Keratinocyte (primary cell): Measurements from ENCODE around the gene ARHGAP18. TPM values are rescaled to one million over a fixed set of nuclear protein-coding genes. Genes with fewer than 3 reads are reported as not detected.

Source experiments
- DNase-seq: peaks from one replicate; pipeline ENCODE4 v3.0.0-alpha.2; 2011; ENCODE audit warnings: low read depth, missing footprints, low spot score
- FAIRE-seq: peaks from 2 replicates; lab custom pipeline; 2011; peaks lifted over from hg19 to GRCh38; lab: Jason Lieb, UNC
- H2AFZ ChIP-seq: 2 replicates; pipeline ENCODE4 v1.6.0; 2012; ENCODE audit warnings: low read length, control low read depth, inconsistent platforms; ENCODE audit not compliant: control insufficient read depth
- H3K27ac ChIP-seq: 2 replicates; pipeline ENCODE4 v1.5.1; 2011; ENCODE audit warnings: low read length; ENCODE audit not compliant: control insufficient read depth, insufficient read depth
- H3K27me3 ChIP-seq: 3 replicates; pipeline ENCODE4 v1.6.0; 2011; ENCODE audit warnings: low read length; ENCODE audit not compliant: control insufficient read depth, insufficient read depth; ENCODE audit errors: extremely low read depth
- H3K36me3 ChIP-seq, 2 experiments: 2 replicates in 1 of 2; 3 replicates in 1 of 2; pipeline ENCODE4 v1.5.1; 2011; ENCODE audit warnings: low read length in 2 of 2, mild to moderate bottlenecking in 1 of 2; ENCODE audit not compliant: control insufficient read depth in 2 of 2, insufficient read depth in 2 of 2; ENCODE audit errors: extremely low read depth in 1 of 2
- H3K4me1 ChIP-seq: 3 replicates; pipeline ENCODE4 v1.5.1; 2011; ENCODE audit warnings: low read length; ENCODE audit not compliant: control insufficient read depth, insufficient read depth; ENCODE audit errors: extremely low read depth
- H3K4me2 ChIP-seq: 3 replicates; pipeline ENCODE4 v1.6.0; 2011; ENCODE audit warnings: low read depth, low read length; ENCODE audit not compliant: control insufficient read depth, insufficient read depth; ENCODE audit errors: extremely low read depth
- H3K4me3 ChIP-seq, 3 experiments: fragments of 200-600 bp in 1 of 3; sonication (generic) in 1 of 3; 2 replicates in 2 of 3; 3 replicates in 1 of 3; pipeline ENCODE4 v1.5.1; 2011 to 2016; ENCODE audit warnings: low read length in 3 of 3, mild to moderate bottlenecking in 3 of 3, control low read depth in 2 of 3, inconsistent platforms in 1 of 3, low read depth in 1 of 3, mixed read lengths in 1 of 3, mixed run types in 1 of 3, moderate library complexity in 1 of 3; ENCODE audit not compliant: control insufficient read depth in 2 of 3, insufficient read depth in 2 of 3; ENCODE audit errors: extremely low read depth in 1 of 3
- H3K79me2 ChIP-seq: 2 replicates; pipeline ENCODE4 v1.6.0; 2012; ENCODE audit warnings: low read length; ENCODE audit not compliant: control insufficient read depth, insufficient read depth
- H3K9ac ChIP-seq: 3 replicates; pipeline ENCODE4 v1.6.0; 2011; ENCODE audit warnings: low read length; ENCODE audit not compliant: control insufficient read depth, insufficient read depth; ENCODE audit errors: extremely low read depth
- H3K9me1 ChIP-seq: 3 replicates; pipeline ENCODE4 v1.6.0; 2011; ENCODE audit warnings: low read length; ENCODE audit not compliant: control insufficient read depth, insufficient read depth; ENCODE audit errors: extremely low read depth
- H3K9me3 ChIP-seq: 2 replicates; pipeline ENCODE4 v1.5.1; 2012; ENCODE audit warnings: low read depth, low read length; ENCODE audit not compliant: control insufficient read depth
- H4K20me1 ChIP-seq: 3 replicates; pipeline ENCODE4 v1.6.0; 2011; ENCODE audit warnings: low read length; ENCODE audit not compliant: control insufficient read depth, insufficient read depth; ENCODE audit errors: extremely low read depth
- CTCF ChIP-seq, 3 experiments: IDR thresholded peaks in 1 of 3; conservative IDR thresholded peaks in 1 of 3; optimal IDR thresholded peaks in 1 of 3; 2 replicates in 2 of 3; 3 replicates in 1 of 3; pipeline versions ENCODE3 to v1.5.1; 2011; ENCODE audit warnings: low read length in 3 of 3, mild to moderate bottlenecking in 3 of 3, moderate library complexity in 2 of 3, control low read depth in 1 of 3, inconsistent platforms in 1 of 3; ENCODE audit not compliant: insufficient read depth in 2 of 3; ENCODE audit errors: extremely low read depth in 1 of 3
- EZH2 ChIP-seq: IDR thresholded peaks from one replicate; pipeline ENCODE4 v1.6.1; 2012; ENCODE audit warnings: inconsistent platforms, mild to moderate bottlenecking, low read length, moderate library complexity
- dilution Hi-C: fragments of 300-500 bp; cut with MboI; formaldehyde crosslinking; loops from one replicate; pipeline ENCODE4 v1.7.0; 2020; ENCODE audit warnings: low sequenced_read_pairs; ENCODE audit not compliant: extremely low pct_ligation_motif_present
- polyA plus RNA-seq, 5 experiments: library from polyadenylated mRNA; depleted of rRNA in 3 of 5; stranded (reverse) in 3 of 5; stranded (forward) in 1 of 5; unstranded in 1 of 5; fragments of >200 nt; gene quantifications; 1 replicate in 1 of 5; 2 replicates in 3 of 5; 3 replicates in 1 of 5; pipeline versions ENCODE4 v1.2.1 to v1.2.3, GENCODE V29; 2011 to 2012; ENCODE audit warnings: missing spikeins in 2 of 5, low read depth in 1 of 5, low replicate concordance in 1 of 5

Gene ARHGAP18
- polyA plus RNA-seq, 1 donor (not counting 4 experiments of a cell fraction or from before 2014, with no cell fraction given): 17.7 TPM

DNA sequence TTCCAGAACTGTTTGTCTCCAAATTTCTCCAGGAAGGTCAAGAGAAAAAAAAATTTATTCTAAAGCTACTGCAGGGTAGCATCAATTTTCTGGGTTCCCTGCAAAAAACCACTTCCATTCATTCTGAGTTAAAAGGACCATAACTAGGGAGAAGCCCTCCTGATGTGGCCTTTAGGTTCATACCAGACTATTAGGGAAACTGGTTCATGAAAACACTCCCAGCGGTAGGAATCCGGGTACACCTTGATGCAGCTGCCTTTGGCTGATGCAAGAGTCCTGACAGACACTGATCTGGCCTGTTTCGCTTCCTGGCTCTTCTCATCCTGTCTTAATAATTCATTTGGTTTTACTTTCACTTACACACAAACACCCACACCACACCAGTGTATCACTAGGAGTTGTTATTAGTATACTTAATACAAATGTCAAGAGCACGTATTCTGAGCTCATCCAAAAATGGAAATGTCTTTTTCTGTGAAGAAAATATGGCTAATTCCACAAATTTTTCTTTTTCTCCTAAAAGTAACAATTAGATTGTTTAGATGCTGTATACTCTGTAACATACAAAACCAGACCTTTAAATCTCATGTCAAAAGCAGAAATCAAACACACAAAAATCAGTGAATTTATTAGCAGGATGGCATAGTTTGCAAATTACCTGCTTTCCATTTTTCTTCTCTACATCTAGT, 38.4 kb upstream of the ARHGAP18 start:
- TF ChIP-seq CTCF (optimal IDR thresholded peaks at IDR 0.05 in 1 of 3, IDR thresholded peaks at IDR 0.05 in 1 of 3, conservative IDR thresholded peaks at IDR 0.05 in 1 of 3; ENCODE audit: extremely low read depth in 1 of 3, insufficient read depth in 2 of 3, low read length in 3 of 3) (peak; percentile 60 to 67 (median 62)), EZH2 (no peak)
- DNase-seq: peak; percentile 58
- H3K9me1 ChIP-seq: no peaks in the 10 kb centered on the region
- H3K27me3 ChIP-seq: no peaks in the 10 kb centered on the region
- H2AFZ ChIP-seq: no peak overlapping the region
- peaks cover 42% of the 10 kb centered on the region for H3K4me1 ChIP-seq
- H3K9ac ChIP-seq: peak overlapping the region; percentile 18
- no peaks in the 10 kb centered on the region for H3K36me3 ChIP-seq
- FAIRE-seq: peak; percentile 94
- dilution Hi-C loops: no loop called here
- H3K9me3 ChIP-seq: no peaks in the 10 kb centered on the region
- H3K4me3 ChIP-seq: no peak overlapping the region
- no peaks in the 10 kb centered on the region for H4K20me1 ChIP-seq
- H3K4me2 ChIP-seq: peak overlapping the region; percentile 76
- H3K27ac ChIP-seq: peak overlapping the region; percentile 88
- no peaks in the 10 kb centered on the region for H3K79me2 ChIP-seq

DNA sequence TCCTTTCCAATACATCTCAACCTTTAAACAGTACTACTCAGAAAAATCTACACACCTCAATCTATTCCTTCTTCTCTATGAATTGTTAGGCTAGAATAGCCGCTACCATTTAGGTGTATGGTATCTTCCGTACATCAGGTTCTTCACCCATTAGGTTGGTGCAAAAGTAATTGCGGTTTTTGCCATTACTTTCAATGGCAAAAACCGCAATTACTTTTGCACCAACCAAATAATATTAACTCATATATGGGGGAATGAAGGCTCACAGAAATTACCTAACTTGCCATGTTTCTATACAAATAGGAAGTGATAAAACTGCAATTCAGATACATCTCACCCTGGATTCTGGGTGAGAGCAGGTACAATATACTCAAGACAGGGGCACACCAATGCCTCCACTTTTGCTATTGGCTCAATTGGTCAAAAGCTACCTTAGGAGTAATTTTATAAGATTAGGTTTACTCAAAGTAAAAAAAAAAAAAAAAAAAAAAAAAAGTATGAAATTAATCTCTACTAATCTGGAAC, 37.7 kb upstream of the ARHGAP18 start:
- dilution Hi-C loops: no loop called here
- H3K4me3 ChIP-seq: no peak overlapping the region
- no peak for TF ChIP-seq EZH2
- TF ChIP-seq CTCF (optimal IDR thresholded peaks at IDR 0.05 in 1 of 3, IDR thresholded peaks at IDR 0.05 in 1 of 3, conservative IDR thresholded peaks at IDR 0.05 in 1 of 3; ENCODE audit: extremely low read depth in 1 of 3, insufficient read depth in 2 of 3, low read length in 3 of 3): no peak
- H3K4me2 ChIP-seq: peak overlapping the region; percentile 76
- H3K9me1 ChIP-seq: no peaks in the 10 kb centered on the region
- peak overlapping the region; percentile 3 for H3K9ac ChIP-seq
- peaks cover 42% of the 10 kb centered on the region for H3K4me1 ChIP-seq
- FAIRE-seq (no peak), DNase-seq (no peak)
- no peaks in the 10 kb centered on the region for H3K27me3 ChIP-seq
- H3K9me3 ChIP-seq: no peaks in the 10 kb centered on the region
- H4K20me1 ChIP-seq: no peaks in the 10 kb centered on the region
- H3K27ac ChIP-seq: peak overlapping the region; percentile 88
- no peaks in the 10 kb centered on the region for H3K79me2 ChIP-seq
- no peak overlapping the region for H2AFZ ChIP-seq
- H3K36me3 ChIP-seq: no peaks in the 10 kb centered on the region
